ENCODE data around the gene PNPLA6. TPM values are rescaled to one million over a fixed set of nuclear protein-coding genes. Genes with fewer than 3 reads are reported as not detected.

PNPLA6 gene
- total RNA-seq, 1 donor: 106 TPM

- TF ChIP-seq, protein P1, sequence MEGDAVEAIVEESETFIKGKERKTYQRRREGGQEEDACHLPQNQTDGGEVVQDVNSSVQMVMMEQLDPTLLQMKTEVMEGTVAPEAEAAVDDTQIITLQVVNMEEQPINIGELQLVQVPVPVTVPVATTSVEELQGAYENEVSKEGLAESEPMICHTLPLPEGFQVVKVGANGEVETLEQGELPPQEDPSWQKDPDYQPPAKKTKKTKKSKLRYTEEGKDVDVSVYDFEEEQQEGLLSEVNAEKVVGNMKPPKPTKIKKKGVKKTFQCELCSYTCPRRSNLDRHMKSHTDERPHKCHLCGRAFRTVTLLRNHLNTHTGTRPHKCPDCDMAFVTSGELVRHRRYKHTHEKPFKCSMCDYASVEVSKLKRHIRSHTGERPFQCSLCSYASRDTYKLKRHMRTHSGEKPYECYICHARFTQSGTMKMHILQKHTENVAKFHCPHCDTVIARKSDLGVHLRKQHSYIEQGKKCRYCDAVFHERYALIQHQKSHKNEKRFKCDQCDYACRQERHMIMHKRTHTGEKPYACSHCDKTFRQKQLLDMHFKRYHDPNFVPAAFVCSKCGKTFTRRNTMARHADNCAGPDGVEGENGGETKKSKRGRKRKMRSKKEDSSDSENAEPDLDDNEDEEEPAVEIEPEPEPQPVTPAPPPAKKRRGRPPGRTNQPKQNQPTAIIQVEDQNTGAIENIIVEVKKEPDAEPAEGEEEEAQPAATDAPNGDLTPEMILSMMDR (IDR thresholded peaks at IDR 0.05; ENCODE audit: insufficient read depth, low read depth, low read length): no peak
- no peak for DNase-seq (ENCODE audit: low read depth)
- no peak overlapping the region for H3K4me3 ChIP-seq (ENCODE audit: low read depth, low read length)
Observed at GRCh38 chr19:7578127-7578526, 42.6 kb downstream of the PNPLA6 start.

- TF ChIP-seq, protein P1 (IDR thresholded peaks at IDR 0.05; ENCODE audit: insufficient read depth, low read depth, low read length): no peak
- no peak for DNase-seq (ENCODE audit: low read depth)
- H3K4me3 ChIP-seq (ENCODE audit: low read depth, low read length): no peak overlapping the region
Observed at GRCh38 chr19:7579182-7579581, 43.7 kb downstream of the PNPLA6 start.

- no peak for DNase-seq (ENCODE audit: low read depth)
- H3K4me3 ChIP-seq (ENCODE audit: low read depth, low read length): no peak overlapping the region
- TF ChIP-seq, protein P1 (IDR thresholded peaks at IDR 0.05; ENCODE audit: insufficient read depth, low read depth, low read length): no peak
Observed at GRCh38 chr19:7582446-7582845, 46.9 kb downstream of the PNPLA6 start.

DNA sequence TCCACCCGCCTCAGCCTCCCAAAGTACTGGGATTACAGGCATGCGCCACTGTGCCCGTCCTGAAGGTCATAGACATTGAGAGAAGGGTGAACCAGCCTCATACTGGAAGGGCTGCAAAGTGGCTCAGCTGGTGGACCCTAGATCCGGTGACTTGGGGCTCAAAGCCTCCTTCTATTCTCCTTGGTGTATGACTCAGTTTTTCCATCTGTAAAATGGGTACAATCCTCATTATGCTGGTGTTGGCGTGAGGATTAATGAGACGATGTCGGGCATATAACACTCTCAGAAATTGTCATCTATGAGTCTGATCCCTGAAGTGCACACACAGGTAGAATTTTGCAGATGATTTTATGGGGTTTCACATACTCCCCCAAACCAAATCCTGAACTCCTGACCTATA is 54.3 kb downstream of the PNPLA6 start:
- TF ChIP-seq, protein P1 (IDR thresholded peaks at IDR 0.05; ENCODE audit: insufficient read depth, low read depth, low read length): no peak
- no peak overlapping the region for H3K4me3 ChIP-seq (ENCODE audit: low read depth, low read length)
- no peak for DNase-seq (ENCODE audit: low read depth)

DNA sequence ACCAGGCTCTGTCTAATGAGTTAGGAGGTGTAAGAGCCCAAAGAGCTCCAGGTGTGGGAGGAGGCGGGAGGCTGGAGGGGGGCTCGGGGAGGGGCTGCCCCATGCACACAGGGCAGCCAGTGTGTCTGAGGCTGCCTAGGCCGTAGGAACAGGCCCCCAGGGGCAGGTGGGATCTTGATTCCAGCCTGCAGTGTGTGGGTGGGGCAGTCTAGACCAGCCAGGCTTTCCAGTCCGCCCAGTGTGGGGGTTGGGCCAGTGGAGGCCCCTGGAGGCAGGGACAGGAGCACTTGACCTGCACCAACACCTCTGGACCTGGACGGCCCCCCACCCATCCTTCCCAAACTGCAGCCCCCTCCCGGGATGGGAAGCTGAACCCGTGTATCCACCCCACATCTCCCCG is 54.7 kb downstream of the PNPLA6 start:
- DNase-seq (ENCODE audit: low read depth): no peak
- H3K4me3 ChIP-seq (ENCODE audit: low read depth, low read length): no peak overlapping the region
- TF ChIP-seq, protein P1 (IDR thresholded peaks at IDR 0.05; ENCODE audit: insufficient read depth, low read depth, low read length): no peak

GRCh38 chr19:7595466-7596133 is 60.1 kb downstream of the PNPLA6 start, which contains the start of gene CAMSAP3:
Gene CAMSAP3, plus strand, starts transcription at chr19:7595863. Its CDS starts 140 bp downstream, at chr19:7596003.
- TF ChIP-seq, protein P1 (IDR thresholded peaks at IDR 0.05; ENCODE audit: insufficient read depth, low read depth, low read length): no peak
- peak; percentile 5 for DNase-seq (ENCODE audit: low read depth)
- H3K4me3 ChIP-seq (ENCODE audit: low read depth, low read length): no peak within 1 kb of the TSS

Measured in fibroblast of villous mesenchyme (primary cell).